SK-N-MC (cell line): ENCODE data around the gene FLCN.

ENCODE experiments used
- DNase-seq: peaks from one replicate; pipeline ENCODE4 v3.0.0-alpha.2; 2011; ENCODE audit warnings: low read depth, low spot score
- H3K27ac ChIP-seq: fragments of 200-600 bp; sonication (generic); 2 replicates; pipeline ENCODE4 v1.5.1; 2016; ENCODE audit warnings: mixed run types
- H3K36me3 ChIP-seq: fragments of 200-600 bp; sonication (generic); 2 replicates; pipeline ENCODE4 v1.6.1; 2017; ENCODE audit warnings: antibody characterized with exemption, low read length, mixed read lengths; ENCODE audit not compliant: insufficient read depth
- H3K4me3 ChIP-seq: fragments of 200-600 bp; sonication (generic); 2 replicates; pipeline ENCODE4 v1.5.1; 2016
- H3K9ac ChIP-seq: fragments of 200-600 bp; sonication (generic); 2 replicates; pipeline ENCODE4 v1.8.0; 2017; ENCODE audit warnings: mixed run types, mixed read lengths; ENCODE audit not compliant: insufficient read length
- H3K9me3 ChIP-seq: fragments of 200-600 bp; sonication (generic); 2 replicates; pipeline ENCODE4 v1.6.1; 2017; ENCODE audit warnings: low read depth, mild to moderate bottlenecking, antibody characterized with exemption, low read length, moderate library complexity, mixed read lengths
- EZH2 ChIP-seq: fragments of 200-600 bp; sonication (generic); IDR thresholded peaks from one replicate; pipeline ENCODE4 v1.6.1; 2017; ENCODE audit warnings: antibody characterized with exemption
- FOXP2 ChIP-seq: optimal IDR thresholded peaks from 2 replicates; pipeline ENCODE3; 2011; ENCODE audit warnings: mild to moderate bottlenecking, moderate library complexity; ENCODE audit not compliant: insufficient read depth; ENCODE audit errors: extremely low read length, control extremely low read depth
- POLR2AphosphoS5 ChIP-seq: IDR thresholded peaks from 2 replicates; pipeline ENCODE4 v1.6.1; 2012; ENCODE audit warnings: mild to moderate bottlenecking, low read depth, low read length, borderline replicate concordance

FLCN gene

DNA sequence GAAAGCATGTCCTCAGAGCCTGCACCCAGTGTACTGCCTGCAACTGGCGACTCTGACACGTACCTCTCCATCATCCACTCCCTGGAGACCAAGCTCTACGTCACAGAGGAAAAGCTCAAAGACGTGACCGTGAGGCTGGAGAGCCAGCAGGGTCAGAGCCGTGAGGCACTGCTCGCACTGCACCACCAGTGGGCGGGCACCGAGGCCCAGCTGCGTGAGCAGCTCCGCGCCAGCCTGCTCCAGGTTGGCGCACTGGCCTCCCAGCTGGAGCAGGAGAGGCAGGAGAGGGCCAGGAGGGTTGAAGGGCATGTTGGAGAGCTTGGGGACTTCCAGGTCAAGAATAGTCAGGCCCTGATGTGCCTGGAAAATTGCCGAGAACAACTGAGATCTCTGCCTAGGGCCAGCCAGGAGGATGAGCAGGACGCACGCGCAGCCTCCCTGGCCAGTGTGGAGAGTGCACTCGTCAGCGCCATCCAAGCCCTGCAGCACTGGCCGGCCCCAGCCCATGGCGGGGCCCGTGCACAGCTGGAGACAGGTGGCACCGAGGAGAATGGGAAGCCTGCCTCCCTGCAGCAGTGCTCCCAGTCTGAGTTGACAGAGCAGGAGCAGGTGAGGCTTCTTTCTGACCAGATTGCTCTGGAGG, 71.2 kb downstream of the FLCN start:
- no peak for DNase-seq
- TF ChIP-seq POLR2AphosphoS5 = no peak
- TF ChIP-seq EZH2 = no peak
- TF ChIP-seq FOXP2 = no peak
- no peak overlapping the region for H3K4me3 ChIP-seq
- H3K9ac ChIP-seq = no peak overlapping the region
- H3K9me3 ChIP-seq = no peaks in the 10 kb centered on the region
- no peak overlapping the region for H3K27ac ChIP-seq
- H3K36me3 ChIP-seq = peaks cover 13% of the 10 kb centered on the region; the same call in 1 of the 2 replicates

- H3K9ac ChIP-seq = no peak overlapping the region
- no peaks in the 10 kb centered on the region for H3K9me3 ChIP-seq
- peaks cover 13% of the 10 kb centered on the region; the same call in 1 of the 2 replicates for H3K36me3 ChIP-seq
- no peak overlapping the region for H3K27ac ChIP-seq
- no peak overlapping the region for H3K4me3 ChIP-seq
- TF ChIP-seq EZH2 (no peak), POLR2AphosphoS5 (no peak), FOXP2 (no peak)
- DNase-seq = no peak
Measured at GRCh38 chr17:17164676-17165075, 72.3 kb downstream of the FLCN start.

DNA sequence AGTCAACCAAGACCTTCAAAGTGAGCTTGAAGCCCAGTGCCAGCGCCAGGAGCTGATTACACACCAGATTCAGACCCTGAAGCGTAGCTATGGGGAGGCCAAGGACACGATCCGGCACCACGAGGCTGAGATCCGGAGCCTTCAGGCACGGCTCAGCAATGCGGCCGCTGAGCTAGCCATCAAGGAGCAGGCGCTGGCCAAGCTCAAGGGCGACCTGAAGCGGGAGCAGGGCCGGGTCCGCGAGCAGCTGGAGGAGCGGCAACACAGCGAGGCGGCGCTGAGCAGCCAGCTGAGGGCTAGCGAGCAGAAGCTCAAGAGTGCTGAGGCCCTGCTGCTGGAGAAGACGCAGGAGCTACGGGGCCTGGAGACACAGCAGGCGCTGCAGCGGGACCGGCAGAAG, 72.8 kb downstream of the FLCN start:
- TF ChIP-seq FOXP2 = no peak
- no peak for TF ChIP-seq EZH2
- TF ChIP-seq POLR2AphosphoS5 = no peak
- no peaks in the 10 kb centered on the region for H3K9me3 ChIP-seq
- peaks cover 13% of the 10 kb centered on the region; the same call in 1 of the 2 replicates for H3K36me3 ChIP-seq
- no peak overlapping the region for H3K9ac ChIP-seq
- no peak overlapping the region for H3K4me3 ChIP-seq
- H3K27ac ChIP-seq = no peak overlapping the region
- DNase-seq = no peak
